HG03342 (cell line): ENCODE measurements around the gene C3orf20.

Source experiments
- ATAC-seq: cut with Tn5 transposase; IDR thresholded peaks from one replicate; pipeline ENCODE4 v1.9.1; 2021; ENCODE audit warnings: mild to moderate bottlenecking, moderate library complexity; ENCODE audit not compliant: unreplicated experiment

C3orf20 gene

GRCh38 chr3:14698601-14699244, 23.8 kb downstream of the C3orf20 start:
- no peak for ATAC-seq

- no peak for ATAC-seq
These were observed 24.7 kb downstream of the C3orf20 start for GRCh38 chr3:14699643-14700042.

GRCh38 chr3:14700891-14701290, 25.9 kb downstream of the C3orf20 start:
- ATAC-seq = no peak

GRCh38 chr3:14701676-14702075, 26.7 kb downstream of the C3orf20 start:
- ATAC-seq = no peak

GRCh38 chr3:14703128-14703750, 28.3 kb downstream of the C3orf20 start:
- no peak for ATAC-seq

GRCh38 chr3:14703791-14704190, 28.9 kb downstream of the C3orf20 start:
- no peak for ATAC-seq

GRCh38 chr3:14706096-14706495, 31.2 kb downstream of the C3orf20 start:
- no peak for ATAC-seq

- ATAC-seq = no peak
These were observed 41.6 kb downstream of the C3orf20 start for GRCh38 chr3:14716591-14716990.

GRCh38 chr3:14717307-14717706, 42.4 kb downstream of the C3orf20 start:
- no peak for ATAC-seq

GRCh38 chr3:14718539-14718938, 43.6 kb downstream of the C3orf20 start:
- no peak for ATAC-seq

GRCh38 chr3:14719006-14719405, 44.1 kb downstream of the C3orf20 start:
- ATAC-seq = no peak

GRCh38 chr3:14721126-14721864, 46.4 kb downstream of the C3orf20 start:
- ATAC-seq = no peak

GRCh38 chr3:14725013-14725412, 50.1 kb downstream of the C3orf20 start:
- ATAC-seq = no peak

- ATAC-seq = no peak
These were observed 50.9 kb downstream of the C3orf20 start for GRCh38 chr3:14725564-14726440.

- ATAC-seq = no peak
These were observed 51.5 kb downstream of the C3orf20 start for GRCh38 chr3:14726441-14726780.

- no peak for ATAC-seq
These were observed 53.2 kb downstream of the C3orf20 start for GRCh38 chr3:14728113-14728512.

- no peak for ATAC-seq
These were observed 55.9 kb downstream of the C3orf20 start for GRCh38 chr3:14730703-14731382.

- ATAC-seq = no peak
These were observed 66.0 kb downstream of the C3orf20 start for GRCh38 chr3:14740983-14741382.

- ATAC-seq = no peak
These were observed 66.6 kb downstream of the C3orf20 start for GRCh38 chr3:14741510-14741909.

- ATAC-seq = no peak
These were observed 69.6 kb downstream of the C3orf20 start for GRCh38 chr3:14744556-14744955.

- no peak for ATAC-seq
These were observed 75.7 kb downstream of the C3orf20 start for GRCh38 chr3:14750650-14751049.
